GM10248 (cell line): ENCODE measurements around the gene SENP7.
"Not testable (repeated sequence)": the region's sequence is repeated elsewhere in the genome, so short reads cannot be mapped to it uniquely, and the experiment has no call there.

Experiments used
- CTCF ChIA-PET: fragments of 300-600 bp; sonication (Branson Sonifier 250); formaldehyde crosslinking; extraction: SDS; loops from one replicate; lab custom pipeline; 2021; ENCODE audit warnings: antibody characterized with exemption; lab: Yijun Ruan, JAX
- POLR2A ChIA-PET: fragments of 350-650 bp; sonication (Branson Sonifier 250); formaldehyde crosslinking; extraction: SDS; loops from one replicate; lab custom pipeline; 2020; ENCODE audit warnings: antibody characterized with exemption; lab: Yijun Ruan, JAX
- DNase-seq: peaks from one replicate; pipeline ENCODE4 v3.0.0; 2012; ENCODE audit errors: extremely low spot score
- CTCF ChIP-seq: IDR thresholded peaks from 2 replicates; pipeline ENCODE4 v1.5.1; 2012; ENCODE audit warnings: mild to moderate bottlenecking, low read depth; ENCODE audit errors: extremely low read depth, missing control alignments, control extremely low read depth

Gene SENP7

DNA sequence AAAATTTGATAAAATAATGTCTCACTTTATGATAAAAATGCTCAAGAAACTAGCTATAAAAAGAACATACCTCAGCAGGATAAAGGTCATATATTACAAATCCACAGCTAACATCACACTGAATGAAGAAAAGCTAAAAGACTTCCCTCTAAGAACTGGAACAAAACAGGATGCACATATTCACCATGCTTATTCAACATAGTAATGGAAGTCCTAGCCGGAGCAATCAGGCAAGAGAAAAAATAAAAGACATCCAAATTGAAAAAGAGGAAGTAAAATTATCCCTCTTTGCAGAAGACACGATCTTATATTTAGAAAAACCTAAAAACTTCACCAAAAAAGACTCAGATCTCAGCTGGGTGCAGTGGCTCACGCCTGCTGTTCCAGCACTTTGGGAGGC is 34.0 kb downstream of the SENP7 start:
- no peak for DNase-seq
- POLR2A ChIA-PET, result no interaction called here
- CTCF ChIA-PET, result interaction anchor here (1.4 to 1.7 kb wide), 2 partner anchors 16 to 94 kb away, joined by 3 to 5 read pairs; partner anchors contain the start of gene PCNP
- TF ChIP-seq CTCF, result no peak

GRCh38 chr3:101474841-101475552 is 38.0 kb downstream of the SENP7 start:
- DNase-seq, CTCF ChIA-PET, POLR2A ChIA-PET: not testable (repeated sequence)

- CTCF ChIA-PET, POLR2A ChIA-PET, DNase-seq: not testable (repeated sequence)
Observed at GRCh38 chr3:101468676-101469075, 44.3 kb downstream of the SENP7 start.

DNA sequence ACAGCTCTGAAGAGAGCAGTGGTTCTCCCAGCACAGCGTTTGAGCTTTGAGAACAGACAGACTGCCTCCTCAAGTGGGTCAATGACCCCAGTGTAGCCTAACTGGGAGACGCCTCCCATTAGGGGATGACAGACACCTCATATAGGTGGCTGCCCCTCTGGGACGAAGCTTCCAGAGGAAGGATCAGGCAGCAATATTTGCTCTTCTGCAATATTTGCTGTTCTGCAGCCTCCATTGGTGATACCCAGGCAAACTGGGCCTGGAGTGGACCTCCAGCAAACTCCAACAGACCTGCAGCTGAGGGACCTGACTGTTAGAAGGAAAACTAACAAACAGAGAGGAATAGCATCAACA is 45.7 kb downstream of the SENP7 start:
- CTCF ChIA-PET, result interaction anchor here (1.4 kb wide), 1 partner anchor 8 kb away, joined by 3 read pairs; no protein-coding TSS in a partner anchor
- DNase-seq, POLR2A ChIA-PET: not testable (repeated sequence)

- ChIA-PET POLR2A (no interaction called here), CTCF (interaction anchor here (1.4 kb wide), 1 partner anchor 8 kb away, joined by 3 read pairs; no protein-coding TSS in a partner anchor)
- no peak for TF ChIP-seq CTCF
- DNase-seq, result no peak
Observed at GRCh38 chr3:101466465-101467309, 46.3 kb downstream of the SENP7 start.

GRCh38 chr3:101464235-101464634 is 48.8 kb downstream of the SENP7 start:
- CTCF ChIA-PET, result no interaction called here
- no peak for DNase-seq
- POLR2A ChIA-PET, result no interaction called here
- TF ChIP-seq CTCF, result no peak

GRCh38 chr3:101461451-101461850 is 51.6 kb downstream of the SENP7 start:
- no peak for DNase-seq
- TF ChIP-seq CTCF, result no peak
- POLR2A ChIA-PET, result no interaction called here
- CTCF ChIA-PET, result no interaction called here

GRCh38 chr3:101458387-101458786 is 54.6 kb downstream of the SENP7 start:
- no peak for DNase-seq
- no peak for TF ChIP-seq CTCF
- POLR2A ChIA-PET, result no interaction called here
- CTCF ChIA-PET, result interaction anchor here (0.7 to 1.2 kb wide), 2 partner anchors 9 to 26 kb away, joined by 3 read pairs; no protein-coding TSS in a partner anchor
